ENCODE measurements around the gene POGK.
A peak's percentile ranks its signal among the peaks of the same experiment; 100 is the strongest.
"Not testable (repeated sequence)": the region's sequence is repeated elsewhere in the genome, so short reads cannot be mapped to it uniquely, and the experiment has no call there.

POGK gene

DNA sequence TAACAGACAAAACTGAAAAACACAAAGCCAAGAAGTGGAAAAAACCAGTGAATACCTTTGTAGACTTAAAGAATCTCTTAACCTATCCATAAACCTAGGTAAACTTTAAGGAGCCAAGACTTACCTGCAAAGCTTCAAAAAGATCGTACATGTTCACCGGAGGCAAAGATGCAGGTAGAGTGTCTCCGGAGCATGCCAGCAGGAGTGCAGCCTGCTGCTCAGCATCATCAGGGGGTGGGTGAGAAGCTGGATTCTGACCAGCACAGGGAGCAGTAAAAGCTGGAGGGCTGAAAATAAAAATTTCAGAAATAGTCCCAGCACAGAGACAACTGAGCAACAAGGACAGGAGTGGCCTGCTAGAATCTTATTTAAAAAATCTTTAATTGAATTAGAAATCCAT is 18.7 kb downstream of the POGK start:
- DNase-seq (ENCODE audit: low read depth), result no peak

DNA sequence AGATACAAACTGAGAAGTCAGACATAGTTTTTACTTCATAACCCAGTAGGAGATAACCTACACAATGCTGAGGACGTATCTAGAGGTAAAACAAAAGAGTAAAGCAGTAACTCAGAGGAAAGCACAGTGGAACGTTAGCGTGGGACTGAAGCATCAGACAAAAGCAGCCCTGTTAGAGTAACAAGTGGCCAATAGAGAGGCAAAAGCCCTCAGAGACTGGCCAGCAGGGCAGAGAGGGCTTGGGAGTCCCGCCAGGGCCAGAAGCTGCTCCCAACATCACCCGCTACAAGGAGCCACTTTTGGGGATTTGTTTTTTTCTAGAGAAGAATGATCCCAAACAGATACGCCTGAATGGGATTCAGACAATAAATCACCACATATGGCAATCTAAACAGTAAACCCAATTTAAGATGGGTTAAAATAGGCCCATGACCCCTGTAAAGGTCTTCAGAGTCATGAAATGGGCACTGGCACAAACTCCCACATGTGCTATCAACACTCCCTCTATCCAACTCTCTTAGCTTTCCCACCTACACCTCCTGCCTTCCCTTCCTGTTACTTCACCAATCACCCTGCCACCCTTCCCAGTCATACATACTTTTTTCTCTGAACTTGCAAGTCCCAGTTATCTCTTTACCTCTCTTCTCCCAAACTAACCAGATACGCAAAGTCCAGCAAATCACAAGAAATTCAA is 19.6 kb downstream of the POGK start:
- DNase-seq (ENCODE audit: low read depth), result no peak

DNA sequence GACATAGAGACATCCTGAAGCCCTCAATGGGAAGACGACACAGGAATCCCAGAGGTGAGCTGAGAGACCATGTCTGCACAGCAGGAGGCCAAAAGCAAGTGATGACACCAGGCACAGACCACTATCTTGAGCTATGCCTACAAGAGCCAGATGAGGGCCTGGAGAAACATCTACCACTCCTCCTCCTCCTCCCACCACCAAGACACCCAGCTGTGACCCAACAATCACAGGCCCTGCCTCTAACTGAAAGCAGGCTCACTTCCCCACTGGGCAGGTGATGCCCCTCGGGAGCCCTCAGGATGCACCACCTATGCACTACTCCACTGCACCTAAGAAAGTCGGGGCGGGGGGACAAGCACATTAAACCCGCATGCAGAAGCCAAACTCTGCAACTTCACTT is 20.3 kb downstream of the POGK start:
- DNase-seq (ENCODE audit: low read depth), result no peak

DNA sequence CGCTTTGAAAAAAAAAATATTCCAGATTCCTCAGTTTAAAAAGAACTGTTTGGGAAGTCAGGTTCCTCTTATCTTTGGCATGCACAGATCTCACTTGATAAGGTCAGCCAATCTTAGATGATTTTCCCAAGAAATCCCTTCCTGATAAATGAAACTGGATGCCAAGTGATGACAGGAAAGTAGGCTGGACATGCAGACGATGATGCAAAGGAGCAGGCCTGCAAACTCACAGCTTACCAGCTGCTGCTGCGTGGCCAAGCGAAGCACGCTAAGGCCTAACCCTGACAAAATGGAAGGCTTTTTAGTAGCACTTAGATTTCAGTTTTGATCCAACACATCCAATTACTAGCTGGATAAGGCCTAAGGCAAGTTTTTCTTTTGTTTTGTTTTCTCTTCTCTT is 26.7 kb downstream of the POGK start:
- DNase-seq (ENCODE audit: low read depth), result no peak

DNA sequence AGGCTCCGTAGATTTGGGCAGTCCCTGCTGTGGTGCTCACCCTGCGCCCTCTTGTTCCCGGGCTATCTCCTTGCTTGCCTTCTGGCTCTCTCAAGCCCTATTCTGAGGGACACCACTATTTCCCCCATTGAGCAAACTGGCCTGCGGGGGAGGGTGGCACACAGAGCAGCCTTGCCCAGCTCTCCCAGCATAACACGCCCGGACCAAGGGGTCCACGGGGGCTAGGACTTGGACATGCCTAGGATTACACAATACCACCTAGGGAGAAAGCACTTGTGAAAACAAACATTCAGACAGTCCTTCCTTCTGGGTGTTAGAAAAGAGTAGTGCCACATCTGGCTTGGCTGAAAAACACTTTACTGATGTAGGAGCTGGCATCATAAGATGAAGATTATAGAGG is 29.4 kb downstream of the POGK start:
- DNase-seq (ENCODE audit: low read depth), result no peak

DNA sequence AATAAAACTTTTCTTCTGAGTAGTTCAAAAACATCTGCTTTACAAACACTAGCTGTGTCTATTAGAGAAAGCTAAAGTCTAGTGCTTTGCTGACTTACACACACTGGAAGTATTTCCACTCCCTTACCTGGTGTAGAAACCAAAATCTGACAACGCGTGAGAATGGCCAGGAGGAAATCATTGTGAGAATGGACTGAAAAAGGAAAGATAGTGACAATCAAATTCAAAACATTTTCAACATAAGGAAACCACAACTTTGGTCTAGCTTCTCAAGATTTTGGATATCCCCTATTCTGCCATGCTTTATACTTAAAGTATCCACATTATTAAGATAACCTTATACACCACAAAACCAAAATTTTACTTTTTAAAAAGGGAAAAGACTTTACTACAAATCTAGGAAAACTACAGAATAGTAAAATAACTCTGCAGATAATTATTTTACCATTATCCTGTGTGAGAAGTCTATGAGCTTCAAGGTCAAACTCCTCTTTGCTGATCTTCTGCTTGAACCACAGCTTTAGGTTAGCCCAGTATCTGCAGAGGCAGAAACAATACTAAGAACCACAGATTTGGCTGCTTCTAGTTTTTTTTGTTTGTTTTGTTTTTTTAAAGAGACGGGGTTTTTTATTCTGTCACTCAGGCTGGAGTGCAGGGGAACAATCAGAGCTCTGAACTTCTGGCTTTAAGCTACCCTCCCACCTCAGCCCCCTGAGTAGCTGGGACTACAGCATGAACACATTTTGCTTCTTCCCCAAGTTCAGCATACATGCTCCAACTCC is 30.2 kb downstream of the POGK start:
- no peak for DNase-seq (ENCODE audit: low read depth)

DNA sequence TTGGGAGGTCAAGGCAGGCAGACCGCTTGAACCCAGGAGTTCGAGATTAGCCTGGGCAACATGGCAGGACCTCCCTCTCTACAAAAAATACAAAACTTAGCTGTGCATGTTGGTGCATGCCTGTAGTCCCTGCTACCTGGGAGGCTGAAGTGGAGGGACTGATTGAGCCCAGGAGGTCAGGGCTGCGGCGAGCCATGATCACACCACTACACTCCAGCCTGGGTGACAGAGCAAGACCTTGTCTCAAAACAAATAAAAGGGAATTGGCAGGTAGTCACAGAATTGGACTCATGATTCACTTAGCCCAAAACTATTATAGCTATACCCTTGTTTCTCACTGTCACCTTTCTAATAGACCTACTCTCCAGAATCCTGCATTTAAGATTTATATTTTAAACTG is 31.3 kb downstream of the POGK start:
- no peak for DNase-seq (ENCODE audit: low read depth)

DNA sequence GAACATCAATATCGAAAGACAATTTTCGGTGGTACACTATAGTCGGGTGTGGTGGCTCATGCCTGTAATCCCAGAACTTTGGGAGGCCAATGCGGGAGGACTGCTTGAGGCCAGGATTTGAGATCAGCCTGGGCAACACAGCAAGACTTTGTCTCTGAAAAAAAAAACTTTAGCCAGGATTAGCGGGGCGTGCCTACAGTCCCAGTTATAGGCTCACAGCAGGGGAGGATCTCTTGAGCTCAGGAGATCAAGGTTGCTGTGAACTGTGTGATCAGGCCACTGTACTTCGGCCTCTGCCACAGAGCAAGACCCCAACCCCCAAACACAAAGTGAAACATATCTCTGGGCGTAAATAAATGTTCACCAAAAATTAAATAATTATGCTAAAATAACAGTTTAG is 35.2 kb downstream of the POGK start:
- no peak for DNase-seq (ENCODE audit: low read depth)

DNA sequence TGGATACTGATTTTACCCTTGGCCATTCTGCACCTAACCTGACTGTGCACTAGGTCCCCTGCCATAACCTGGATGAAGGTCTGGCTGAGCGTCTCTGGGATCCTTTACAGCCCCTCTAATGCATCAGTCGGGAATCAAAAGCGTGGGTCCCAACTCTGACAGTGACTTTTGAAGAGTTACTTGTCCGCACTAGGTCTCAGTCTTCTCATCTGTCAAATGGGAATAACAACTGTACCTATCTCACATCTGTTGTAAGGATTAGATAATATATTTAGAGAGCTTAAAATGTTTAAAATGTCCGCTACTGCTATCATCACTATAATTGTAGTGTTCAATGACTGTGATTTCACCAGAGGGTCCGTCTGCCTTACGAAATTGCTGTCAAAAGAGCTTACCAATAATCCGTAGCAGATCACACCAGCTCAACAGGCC is 36.0 kb downstream of the POGK start:
- peak; percentile 1 for DNase-seq (ENCODE audit: low read depth)

DNA sequence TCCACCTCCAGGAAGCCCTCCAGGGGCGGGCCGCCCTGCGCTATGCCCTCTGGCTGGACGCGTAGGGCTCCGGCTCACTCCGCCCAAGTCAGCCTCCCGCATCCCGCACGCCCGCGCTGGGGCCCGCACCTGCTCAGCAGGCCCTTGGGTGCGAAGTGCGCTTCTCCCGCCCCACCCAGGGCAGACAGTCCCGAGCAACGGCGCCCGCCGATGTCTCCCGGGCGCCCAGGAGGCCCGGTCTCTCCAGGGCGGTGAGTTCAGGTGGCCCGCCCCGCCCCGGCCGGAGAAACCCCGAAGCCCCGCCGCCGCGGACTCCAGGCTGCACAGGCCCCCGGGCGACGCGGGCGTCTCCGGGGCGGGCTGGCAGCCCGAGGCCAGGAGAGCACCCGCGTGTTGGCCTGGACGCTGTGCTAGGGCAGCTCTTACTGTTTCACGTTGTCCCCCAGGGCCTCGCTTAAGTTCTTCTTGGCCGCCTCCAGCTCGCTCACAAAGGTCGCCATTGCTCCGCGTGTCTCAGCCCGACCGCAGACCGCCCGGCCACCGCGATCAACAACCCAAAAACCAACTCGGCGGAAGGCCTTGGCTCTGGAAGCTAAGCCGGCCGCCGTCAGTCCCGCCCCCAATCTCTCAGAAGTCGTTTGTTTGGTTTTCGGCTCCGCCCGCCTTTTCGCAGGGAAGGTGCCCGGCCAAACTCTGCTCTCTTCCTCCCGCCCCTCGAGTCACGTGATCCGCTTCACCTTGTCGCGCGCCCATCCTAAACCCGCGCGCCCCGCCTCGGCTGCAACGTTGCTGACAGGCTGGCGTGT is 36.7 kb downstream of the POGK start, which contains the start of gene TADA1:
TSS of gene TADA1 (minus strand) at position 531 of the 806 bp plus-strand sequence. CDS start at position 500, 31 bp downstream.
- DNase-seq (ENCODE audit: low read depth), result peak; percentile 89

DNA sequence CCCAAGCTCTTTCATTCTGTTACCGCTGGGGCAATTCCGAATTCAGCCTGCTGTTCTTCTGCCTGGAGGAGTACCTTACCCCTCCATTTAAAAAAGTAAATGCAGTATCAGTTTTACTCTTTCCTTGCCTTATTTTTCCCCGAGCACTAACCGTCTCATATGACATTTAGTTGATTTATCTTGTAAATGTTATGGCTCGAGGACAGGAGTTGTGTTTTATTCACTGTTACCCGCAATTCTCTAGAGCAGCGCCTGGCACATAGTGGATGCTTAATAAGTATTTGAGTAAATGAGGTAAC is 37.2 kb downstream of the POGK start:
- DNase-seq (ENCODE audit: low read depth), result no peak

DNA sequence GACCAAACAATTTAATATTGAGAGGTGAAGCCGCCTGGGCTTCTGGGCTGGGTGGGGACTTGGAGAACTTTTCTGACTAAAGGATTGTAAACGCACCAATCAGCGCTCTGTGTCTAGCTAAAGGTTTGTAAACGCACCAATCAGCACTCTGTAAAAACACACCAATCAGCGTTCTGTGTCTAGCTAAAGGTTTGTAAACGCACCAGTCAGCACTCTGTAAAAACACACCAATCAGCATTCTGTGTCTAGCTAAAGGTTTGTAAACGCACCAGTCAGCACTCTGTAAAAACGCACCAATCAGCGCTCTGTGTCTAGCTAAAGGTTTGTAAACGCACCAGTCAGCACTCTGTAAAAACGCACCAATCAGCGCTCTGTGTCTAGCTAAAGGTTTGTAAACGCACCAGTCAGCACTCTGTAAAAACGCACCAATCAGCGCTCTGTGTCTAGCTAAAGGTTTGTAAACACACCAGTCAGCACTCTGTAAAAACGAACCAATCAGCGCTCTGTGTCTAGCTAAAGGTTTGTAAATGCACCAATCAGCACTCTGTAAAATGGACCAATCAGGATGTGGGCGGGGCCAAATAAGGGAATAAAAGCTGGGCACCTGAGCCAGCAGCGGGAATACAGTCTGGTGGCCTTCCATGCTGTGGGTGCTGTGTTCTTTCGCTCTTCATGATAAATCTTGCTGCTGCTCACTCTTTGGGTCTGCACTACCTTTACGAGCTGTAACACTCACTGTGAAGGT is 39.1 kb downstream of the POGK start:
- DNase-seq (ENCODE audit: low read depth), result not testable (repeated sequence)

DNA sequence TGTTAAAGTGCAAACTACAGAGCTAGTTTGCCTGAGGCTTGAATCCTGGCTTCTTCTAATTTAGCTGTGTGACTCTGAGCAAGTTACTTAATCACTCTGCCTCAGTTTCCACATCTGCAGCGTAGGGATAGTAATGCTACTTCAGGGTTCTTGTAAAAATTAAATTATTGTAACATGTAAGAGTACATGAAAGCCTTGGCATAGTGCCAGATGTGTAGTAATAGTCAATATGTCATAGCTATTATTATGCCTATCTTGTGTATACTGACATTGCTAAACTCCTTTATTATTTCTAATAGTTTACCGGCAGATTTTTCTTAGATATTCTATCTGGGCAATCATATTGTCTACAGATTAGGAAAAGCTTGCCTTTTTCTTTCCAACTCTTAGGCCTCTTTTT is 43.6 kb downstream of the POGK start:
- DNase-seq (ENCODE audit: low read depth), result no peak

DNA sequence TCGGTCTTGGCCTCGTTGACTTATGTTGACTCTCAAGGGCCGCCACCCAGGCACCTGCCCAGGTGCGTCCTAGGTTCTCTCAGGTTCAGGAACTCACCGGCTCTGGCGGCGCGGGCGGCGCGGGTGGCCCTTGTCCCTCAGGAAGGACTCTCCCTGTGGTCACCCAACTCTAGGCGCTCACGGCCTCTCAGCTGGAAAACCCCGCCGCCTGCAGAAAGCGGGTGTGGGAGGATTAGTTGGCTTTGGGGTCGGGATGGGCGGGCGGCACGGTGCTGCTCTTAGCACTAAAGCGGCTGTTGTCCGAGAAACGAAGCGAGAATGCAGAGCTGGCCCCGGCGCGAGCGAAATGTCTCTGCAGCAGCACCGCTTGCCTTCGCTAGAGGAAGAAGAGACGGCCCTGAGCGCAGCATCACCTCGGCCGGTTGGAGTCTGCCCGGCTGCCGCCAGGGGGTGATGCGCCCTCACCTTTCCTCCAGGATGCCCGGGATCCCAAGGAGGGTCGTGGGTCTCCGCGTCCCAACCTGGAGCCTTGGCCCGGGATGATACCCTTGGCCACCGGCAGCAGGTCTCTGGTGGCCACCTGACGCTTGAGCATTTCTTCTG is 44.9 kb downstream of the POGK start:
- no peak for DNase-seq (ENCODE audit: low read depth)

DNA sequence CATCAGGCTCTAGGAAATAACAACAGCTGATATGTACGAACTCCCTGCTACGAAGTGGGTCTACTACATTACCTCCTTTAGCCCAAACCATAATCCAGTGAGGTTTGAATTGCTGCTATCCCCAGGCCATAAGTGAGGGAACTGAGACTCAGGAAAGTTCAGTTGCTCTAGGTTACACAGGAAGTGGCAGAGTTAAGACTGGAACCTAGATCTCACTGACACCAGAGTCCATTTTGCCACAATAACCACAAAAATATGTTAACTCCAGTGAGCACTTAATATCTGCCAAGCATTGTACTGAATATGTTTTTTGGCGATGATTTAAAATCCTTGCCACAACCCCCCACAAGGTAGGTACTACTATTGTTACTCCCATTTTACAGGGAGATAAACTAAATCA is 45.7 kb downstream of the POGK start:
- DNase-seq (ENCODE audit: low read depth), result no peak

DNA sequence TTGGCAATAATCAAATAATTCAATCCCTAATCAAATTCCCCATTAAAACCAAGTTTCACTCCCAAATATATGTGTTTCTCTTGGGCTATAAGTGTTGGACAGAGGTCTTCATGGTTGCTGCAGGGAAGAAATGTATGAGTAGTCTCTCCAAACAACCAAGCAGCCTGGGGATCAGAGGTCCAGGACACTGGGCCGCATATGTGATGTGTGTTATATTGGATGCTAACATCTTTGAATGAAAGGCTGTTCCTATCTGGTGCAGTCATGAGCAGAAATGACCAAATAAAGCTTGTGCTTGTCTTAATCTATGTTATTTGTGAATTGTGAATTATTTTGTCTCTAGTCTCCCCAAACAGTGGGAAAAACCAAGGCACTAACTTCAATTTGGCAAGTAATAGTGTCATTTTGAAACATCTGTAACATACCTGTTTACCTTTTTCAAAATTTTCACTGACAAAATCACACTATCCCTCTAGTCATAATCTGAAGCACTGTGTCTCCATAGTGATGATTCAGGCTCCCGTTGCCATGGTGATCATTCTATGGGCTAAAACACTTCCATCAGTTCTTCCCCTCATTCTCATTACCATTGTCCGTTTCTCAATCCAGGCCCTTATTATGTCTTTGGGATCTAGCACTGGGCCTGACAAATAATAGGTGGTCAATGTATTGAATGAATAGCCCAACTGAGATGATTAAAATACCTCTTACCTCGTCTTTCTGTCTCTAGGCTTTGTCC is 49.3 kb downstream of the POGK start:
- DNase-seq (ENCODE audit: low read depth), result no peak

DNA sequence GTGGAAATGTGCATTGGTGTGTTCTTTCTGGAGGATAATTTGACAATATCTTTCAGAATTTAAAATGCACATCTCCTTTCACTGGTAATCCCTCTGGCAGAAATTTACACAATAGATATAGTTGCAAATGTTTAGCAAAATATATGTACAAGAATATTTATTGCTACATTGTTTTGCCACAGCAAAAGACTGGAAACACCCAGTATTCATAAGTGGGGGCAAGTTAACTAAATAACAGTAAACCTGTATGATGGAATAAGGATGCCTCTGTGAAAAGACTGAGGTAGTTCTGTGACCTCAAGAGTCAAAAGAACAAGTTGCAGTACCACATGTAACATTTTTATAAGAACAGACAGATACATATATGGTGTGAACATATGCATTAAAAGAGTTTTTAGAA is 50.5 kb downstream of the POGK start:
- no peak for DNase-seq (ENCODE audit: low read depth)

DNA sequence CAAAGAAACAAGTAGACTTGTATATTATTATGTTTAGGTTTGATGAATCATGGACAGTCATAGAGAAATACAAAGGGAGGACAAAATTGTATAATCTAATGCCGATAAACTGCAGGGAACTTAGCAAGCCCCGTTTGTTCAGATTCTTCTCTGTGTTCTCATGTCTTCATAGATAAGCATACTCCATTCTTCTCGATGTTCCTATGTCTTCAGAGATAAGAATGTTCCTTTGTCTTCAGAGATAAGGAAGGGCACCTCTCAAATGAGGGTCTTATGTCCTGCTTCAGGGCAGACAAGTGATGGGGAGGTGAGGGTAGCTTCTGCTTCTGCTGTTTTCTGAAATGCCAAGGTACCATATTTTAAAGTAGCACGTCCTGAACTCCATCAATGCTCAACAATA is 56.5 kb downstream of the POGK start:
- DNase-seq (ENCODE audit: low read depth), result no peak

DNA sequence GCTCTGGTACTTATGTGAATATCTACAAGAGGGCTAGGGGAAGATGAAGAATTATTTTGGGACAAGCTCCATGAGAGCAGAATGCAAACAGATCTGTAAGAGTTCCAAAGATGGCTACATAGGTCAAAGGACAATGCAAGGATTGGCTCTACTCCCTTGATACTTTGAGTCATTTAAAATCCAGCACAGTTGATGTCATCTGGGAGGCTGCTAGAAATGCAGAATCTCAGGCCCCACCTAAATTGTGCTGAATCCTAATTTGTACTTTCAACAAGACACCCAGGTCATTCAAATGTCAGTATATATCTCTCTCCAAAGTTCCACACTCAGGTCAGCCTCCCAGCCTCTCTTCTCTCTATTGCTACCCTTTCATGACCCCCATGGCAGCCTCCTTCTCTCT is 60.5 kb downstream of the POGK start:
- no peak for DNase-seq (ENCODE audit: low read depth)

DNA sequence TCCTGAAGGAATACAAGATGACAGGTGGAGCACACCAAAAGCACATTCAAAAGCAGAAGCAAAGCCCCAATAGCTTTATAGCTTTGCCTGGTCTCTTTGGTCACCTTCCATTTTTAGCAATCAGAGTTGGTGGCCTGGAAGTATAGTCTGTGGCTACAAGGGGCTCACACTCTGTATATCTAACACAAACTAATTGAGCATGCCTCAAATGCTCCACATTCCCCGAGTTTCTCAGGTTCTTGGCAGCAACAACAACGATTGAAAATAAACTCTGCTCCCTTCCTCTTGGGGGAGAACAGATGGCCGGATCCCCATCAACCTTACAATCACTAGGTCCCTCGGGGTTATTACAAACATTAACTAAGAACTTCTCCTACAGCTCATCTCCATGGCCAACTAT is 61.7 kb downstream of the POGK start:
- no peak for DNase-seq (ENCODE audit: low read depth)

DNA sequence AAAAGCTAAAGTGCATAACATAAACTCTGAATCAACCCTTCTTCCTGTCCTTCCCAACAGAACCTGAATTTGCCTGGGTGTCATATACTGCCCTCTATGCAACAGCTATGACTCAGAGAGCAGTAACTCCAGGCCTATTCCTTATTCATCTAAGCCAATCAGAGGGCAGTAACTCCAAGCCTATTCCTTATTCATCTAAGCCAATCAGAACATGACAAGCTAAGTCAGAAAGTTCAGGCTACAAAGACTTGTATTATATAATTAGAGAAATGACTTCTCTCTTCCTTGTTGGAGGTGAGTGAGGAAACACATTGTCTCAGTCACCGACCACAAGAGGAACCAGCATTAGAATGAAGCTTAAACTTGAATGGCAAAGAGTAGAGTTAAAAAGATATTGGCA is 63.0 kb downstream of the POGK start:
- DNase-seq (ENCODE audit: low read depth), result no peak
